K562 (cell line): ENCODE data around the gene ZNF441. TPM values are rescaled to one million over a fixed set of nuclear protein-coding genes. Genes with fewer than 3 reads are reported as not detected.

ENCODE experiments used
- ADNP ChIP-seq: fragments of 200-800 bp; sonication (Bioruptor generic); IDR thresholded peaks from 2 replicates; pipeline ENCODE4 v1.6.1; 2016; ENCODE audit warnings: missing genetic modification characterization, missing compliant biosample characterization
- BRD9 ChIP-seq: fragments of 450-650 bp; IDR thresholded peaks from 2 replicates; pipeline ENCODE4 v1.6.1; 2018; ENCODE audit warnings: low read depth; ENCODE audit not compliant: partially characterized antibody
- CBX1 ChIP-seq: sonication (generic); IDR thresholded peaks from 2 replicates; pipeline ENCODE4 v1.6.1; 2016; ENCODE audit warnings: antibody characterized with exemption, low read depth, mild to moderate bottlenecking
- CBX3 ChIP-seq, 2 experiments: IDR thresholded peaks; 1 replicate in 1 of 2; 2 replicates in 1 of 2; pipeline ENCODE4 v1.6.1; 2012; ENCODE audit warnings: inconsistent platforms in 2 of 2, low read length in 2 of 2, borderline replicate concordance in 1 of 2, control low read depth in 1 of 2
- FOXA3 ChIP-seq, 2 experiments: fragments of 450-650 bp in 1 of 2; sonication (generic) in 1 of 2; formaldehyde crosslinking; IDR thresholded peaks in 1 of 2; conservative IDR thresholded peaks in 1 of 2; 2 replicates each; pipeline versions ENCODE4 v1.4.0 to v1.8.0; 2020 to 2022; ENCODE audit warnings: mild to moderate bottlenecking in 2 of 2, missing genetic modification reagents in 1 of 2
- GMEB1 ChIP-seq: fragments of 250-450 bp; sonication (Bioruptor Pico); IDR thresholded peaks from 2 replicates; pipeline ENCODE4 v1.4.0; 2020; ENCODE audit warnings: mild to moderate bottlenecking
- KLF10 ChIP-seq: fragments of 250-450 bp; sonication (Bioruptor Pico); IDR thresholded peaks from 2 replicates; pipeline ENCODE4 v1.6.1; 2021; ENCODE audit warnings: matching md5 sums
- NR2F6 ChIP-seq: fragments of 450-650 bp; formaldehyde crosslinking; IDR thresholded peaks from 2 replicates; pipeline ENCODE4 v1.4.0; 2020; ENCODE audit warnings: mild to moderate bottlenecking
- NUFIP1 ChIP-seq: fragments of 450-650 bp; IDR thresholded peaks from 2 replicates; pipeline ENCODE4 v1.6.1; 2018; ENCODE audit not compliant: partially characterized antibody
- PHTF2 ChIP-seq: fragments of 250-450 bp; sonication (Bioruptor Pico); IDR thresholded peaks from 2 replicates; pipeline ENCODE4 v1.5.0; 2021; ENCODE audit warnings: mild to moderate bottlenecking
- SREBF1 ChIP-seq: fragments of 150-350 bp; IDR thresholded peaks from 2 replicates; pipeline ENCODE4 v1.6.1; 2014; ENCODE audit warnings: antibody characterized with exemption, low read depth, low read length, borderline replicate concordance
- TAF9B ChIP-seq: fragments of 450-650 bp; IDR thresholded peaks from 2 replicates; pipeline ENCODE4 v1.6.1; 2018; ENCODE audit warnings: mild to moderate bottlenecking; ENCODE audit not compliant: partially characterized antibody
- TFE3 ChIP-seq: fragments of 450-650 bp; formaldehyde crosslinking; IDR thresholded peaks from 2 replicates; pipeline ENCODE4 v1.4.0; 2020; ENCODE audit warnings: mild to moderate bottlenecking, mixed read lengths
- TRIM24 ChIP-seq, 2 experiments: fragments of 450-650 bp; IDR thresholded peaks; 2 replicates each; pipeline ENCODE4 v1.6.1; 2016
- XRCC3 ChIP-seq: fragments of 450-650 bp; IDR thresholded peaks from 2 replicates; pipeline ENCODE4 v1.6.1; 2017; ENCODE audit warnings: mild to moderate bottlenecking, moderate library complexity
- ZNF232 ChIP-seq: sonication (generic); formaldehyde crosslinking; IDR thresholded peaks from 2 replicates; pipeline ENCODE4 v1.8.0; 2022; ENCODE audit warnings: mild to moderate bottlenecking, missing genetic modification reagents
- ZNF431 ChIP-seq: sonication (generic); formaldehyde crosslinking; IDR thresholded peaks from 2 replicates; pipeline ENCODE4 v1.8.0; 2022; ENCODE audit warnings: mild to moderate bottlenecking, missing genetic modification reagents
- ZNF740 ChIP-seq, 3 experiments: fragments of 200-800 bp in 1 of 3; sonication (Bioruptor generic) in 1 of 3; sonication (generic) in 1 of 3; formaldehyde crosslinking in 1 of 3; IDR thresholded peaks; 2 replicates each; pipeline versions ENCODE4 v1.6.1 to v1.8.0; 2016 to 2022; ENCODE audit warnings: mild to moderate bottlenecking in 2 of 3, missing compliant biosample characterization in 2 of 3, missing genetic modification characterization in 2 of 3, missing genetic modification reagents in 1 of 3
- polyA plus RNA-seq, 8 experiments: library from polyadenylated mRNA; depleted of rRNA in 4 of 8; stranded (reverse) in 5 of 8; unstranded in 3 of 8; fragments of >200 nt; fragmentation: Nextera tagmentation in 2 of 8; fragmentation: Illumina TruSeq in 1 of 8; extraction: Ambion mirVana in 2 of 8; extraction: Trizol in 1 of 8; gene quantifications; 2 replicates each; pipeline versions ENCODE4 v1.2.1 to v1.2.3, GENCODE V29; 2011 to 2014; ENCODE audit warnings: inconsistent platforms in 1 of 8, missing spikeins in 1 of 8
- total RNA-seq, 7 experiments: library from RNA; depleted of rRNA in 6 of 7; stranded (reverse); fragments of >200 nt in 6 of 7; fragmentation: Illumina TruSeq in 2 of 7; extraction: Trizol in 2 of 7; gene quantifications; 2 replicates each; pipeline versions ENCODE4 v1.2.1 to v1.2.3, GENCODE V29; 2011 to 2021; ENCODE audit warnings: low replicate concordance in 1 of 7
- TF ChIP-seq, protein P1 (sequence below): IDR thresholded peaks from 2 replicates; pipeline ENCODE4 v1.6.1; 2014; ENCODE audit warnings: antibody characterized with exemption

Gene ZNF441
- total and polyA plus RNA-seq, 9 of the 15 experiments (the other 6 are each of a cell fraction or from before 2014, with no cell fraction given), result 1.9 to 14.0 (median 7.8) TPM

- TF ChIP-seq FOXA3 (CRISPR knock-in tag; conservative IDR thresholded peaks at IDR 0.05 in 1 of 2, IDR thresholded peaks at IDR 0.05 in 1 of 2) (no peak), ADNP (tag) (no peak), KLF10 (CRISPR knock-in tag) (no peak), ZNF740 (CRISPR knock-in tag; IDR thresholded peaks at IDR 0.05) (no peak), ZNF740 (tag; IDR thresholded peaks at IDR 0.05) (no peak), NUFIP1 (no peak), XRCC3 (0 out of 2 replicates have a peak, but pooled peaks have one; percentile 29), GMEB1 (no peak), NR2F6 (CRISPR knock-in tag) (no peak), ZNF232 (no peak), TAF9B (no peak), PHTF2 (no peak), TFE3 (CRISPR knock-in tag) (no peak; the same call in 1 of the 2 replicates), CBX1 (peak; percentile 49; the same call in 1 of the 2 replicates), TRIM24 (IDR thresholded peaks at IDR 0.05) (no peak; a peak in 1 of 4 replicates), ZNF431 (CRISPR knock-in tag) (no peak), BRD9 (no peak), SREBF1 (no peak), CBX3 (IDR thresholded peaks at IDR 0.05; ENCODE audit: borderline replicate concordance in 1 of 2, low read length in 2 of 2) (peak in 1 of 2 experiments; percentile 44; a peak in 1 of 3 replicates)
- TF ChIP-seq, protein P1, sequence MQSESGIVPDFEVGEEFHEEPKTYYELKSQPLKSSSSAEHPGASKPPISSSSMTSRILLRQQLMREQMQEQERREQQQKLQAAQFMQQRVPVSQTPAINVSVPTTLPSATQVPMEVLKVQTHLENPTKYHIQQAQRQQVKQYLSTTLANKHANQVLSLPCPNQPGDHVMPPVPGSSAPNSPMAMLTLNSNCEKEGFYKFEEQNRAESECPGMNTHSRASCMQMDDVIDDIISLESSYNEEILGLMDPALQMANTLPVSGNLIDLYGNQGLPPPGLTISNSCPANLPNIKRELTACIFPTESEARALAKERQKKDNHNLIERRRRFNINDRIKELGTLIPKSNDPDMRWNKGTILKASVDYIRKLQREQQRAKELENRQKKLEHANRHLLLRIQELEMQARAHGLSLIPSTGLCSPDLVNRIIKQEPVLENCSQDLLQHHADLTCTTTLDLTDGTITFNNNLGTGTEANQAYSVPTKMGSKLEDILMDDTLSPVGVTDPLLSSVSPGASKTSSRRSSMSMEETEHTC, result no peak
- TF ChIP-seq, all 486 proteins: peak for 10
Observed at GRCh38 chr19:11722414-11722813, 44.4 kb upstream of the ZNF441 start (continued).
